OCI-LY1 (cell line): ENCODE results near the gene MID2.
"Not testable (repeated sequence)": the region's sequence is repeated elsewhere in the genome, so short reads cannot be mapped to it uniquely, and the experiment has no call there.

ENCODE experiments used
- H2AFZ ChIP-seq: fragments of 200-600 bp; sonication (generic), shearing (Covaris generic); 2 replicates; pipeline ENCODE4 v1.6.0; 2014; ENCODE audit warnings: antibody characterized with exemption, mild to moderate bottlenecking, low read length
- H3F3A ChIP-seq: fragments of 200-600 bp; sonication (generic), shearing (Covaris generic); 2 replicates; pipeline ENCODE4 v1.6.0; 2014; ENCODE audit warnings: mild to moderate bottlenecking, antibody characterized with exemption, low read length, moderate library complexity; ENCODE audit not compliant: insufficient read depth
- H3K27ac ChIP-seq: fragments of 200-600 bp; sonication (generic); 2 replicates; pipeline ENCODE4 v1.5.1; 2014; ENCODE audit warnings: low read length, mixed run types, mild to moderate bottlenecking, low read depth; ENCODE audit not compliant: poor library complexity, severe bottlenecking
- H3K27me3 ChIP-seq: fragments of 200-600 bp; sonication (generic); 2 replicates; pipeline ENCODE4 v1.6.0; 2014; ENCODE audit warnings: antibody characterized with exemption, mild to moderate bottlenecking, low read length, moderate library complexity; ENCODE audit not compliant: insufficient read depth
- H3K36me3 ChIP-seq: fragments of 200-600 bp; sonication (generic); 2 replicates; pipeline ENCODE4 v1.6.1; 2014; ENCODE audit warnings: mild to moderate bottlenecking, antibody characterized with exemption, low read length, moderate library complexity, mixed read lengths; ENCODE audit not compliant: insufficient read depth
- H3K4me1 ChIP-seq: fragments of 200-600 bp; sonication (generic); 2 replicates; pipeline ENCODE4 v1.5.1; 2014; ENCODE audit warnings: mild to moderate bottlenecking, low read length, moderate library complexity; ENCODE audit not compliant: insufficient read depth, severe bottlenecking
- H3K4me2 ChIP-seq: fragments of 200-600 bp; sonication (generic), shearing (Covaris generic); 2 replicates; pipeline ENCODE4 v1.6.1; 2014; ENCODE audit warnings: low read length
- H3K4me3 ChIP-seq: fragments of 200-600 bp; sonication (generic); 2 replicates; pipeline ENCODE4 v1.5.1; 2014; ENCODE audit warnings: low read length, low read depth, mild to moderate bottlenecking, mixed read lengths; ENCODE audit not compliant: poor library complexity, severe bottlenecking
- H3K79me2 ChIP-seq: fragments of 200-600 bp; shearing (Covaris generic); 2 replicates; pipeline ENCODE4 v1.6.1; 2016; ENCODE audit warnings: mixed run types, low read length, mixed read lengths; ENCODE audit not compliant: insufficient read depth
- H3K9ac ChIP-seq: fragments of 200-600 bp; sonication (generic), shearing (Covaris generic); 2 replicates; pipeline ENCODE4 v1.6.1; 2014; ENCODE audit warnings: mild to moderate bottlenecking, low read length, mixed read lengths
- H3K9me2 ChIP-seq: fragments of 200-600 bp; sonication (generic), shearing (Covaris generic); 2 replicates; pipeline ENCODE4 v1.6.1; 2014; ENCODE audit warnings: low read depth, mild to moderate bottlenecking, low read length, mixed read lengths
- H3K9me3 ChIP-seq: fragments of 200-600 bp; shearing (Covaris generic); 2 replicates; pipeline ENCODE4 v1.6.1; 2014; ENCODE audit warnings: low read length, mixed read lengths
- H4K20me1 ChIP-seq: fragments of 200-600 bp; sonication (generic), shearing (Covaris generic); 2 replicates; pipeline ENCODE4 v1.6.0; 2016; ENCODE audit warnings: mild to moderate bottlenecking, low read length; ENCODE audit not compliant: insufficient read depth
- EZH2 ChIP-seq: fragments of 200-600 bp; sonication (generic), shearing (Covaris generic); IDR thresholded peaks from 2 replicates; pipeline ENCODE4 v1.8.0; 2017; ENCODE audit warnings: borderline replicate concordance, mixed run types, mild to moderate bottlenecking, antibody characterized with exemption, low read length, moderate library complexity, mixed read lengths
- TF ChIP-seq, protein P1 (sequence below): fragments of 200-600 bp; sonication (generic), shearing (Covaris generic); IDR thresholded peaks from 2 replicates; pipeline ENCODE4 v1.5.1; 2017; ENCODE audit warnings: mild to moderate bottlenecking, antibody characterized with exemption, low read length, moderate library complexity, mixed read lengths

The MID2 gene

DNA sequence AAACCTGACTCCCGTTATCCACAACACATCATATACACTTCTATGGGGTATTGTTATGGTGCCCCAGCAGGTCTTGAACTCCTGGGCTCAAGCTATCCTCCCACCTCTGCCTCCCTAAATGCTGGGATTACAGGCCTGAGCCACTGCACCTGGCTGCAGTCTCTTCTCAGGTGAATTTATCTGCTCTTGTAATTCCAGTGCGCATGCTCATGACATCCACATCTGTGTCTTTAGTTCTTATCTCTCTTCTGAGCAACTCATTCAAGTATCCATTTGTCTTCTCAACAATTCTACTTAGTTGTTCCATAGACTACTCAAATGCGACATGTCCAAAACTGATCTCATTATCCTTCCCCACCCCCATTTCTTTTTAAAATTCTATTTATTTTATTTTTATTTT, 20.5 kb upstream of the MID2 start:
- no peak overlapping the region for H3K4me2 ChIP-seq
- TF ChIP-seq EZH2, result no peak
- TF ChIP-seq, protein P1, sequence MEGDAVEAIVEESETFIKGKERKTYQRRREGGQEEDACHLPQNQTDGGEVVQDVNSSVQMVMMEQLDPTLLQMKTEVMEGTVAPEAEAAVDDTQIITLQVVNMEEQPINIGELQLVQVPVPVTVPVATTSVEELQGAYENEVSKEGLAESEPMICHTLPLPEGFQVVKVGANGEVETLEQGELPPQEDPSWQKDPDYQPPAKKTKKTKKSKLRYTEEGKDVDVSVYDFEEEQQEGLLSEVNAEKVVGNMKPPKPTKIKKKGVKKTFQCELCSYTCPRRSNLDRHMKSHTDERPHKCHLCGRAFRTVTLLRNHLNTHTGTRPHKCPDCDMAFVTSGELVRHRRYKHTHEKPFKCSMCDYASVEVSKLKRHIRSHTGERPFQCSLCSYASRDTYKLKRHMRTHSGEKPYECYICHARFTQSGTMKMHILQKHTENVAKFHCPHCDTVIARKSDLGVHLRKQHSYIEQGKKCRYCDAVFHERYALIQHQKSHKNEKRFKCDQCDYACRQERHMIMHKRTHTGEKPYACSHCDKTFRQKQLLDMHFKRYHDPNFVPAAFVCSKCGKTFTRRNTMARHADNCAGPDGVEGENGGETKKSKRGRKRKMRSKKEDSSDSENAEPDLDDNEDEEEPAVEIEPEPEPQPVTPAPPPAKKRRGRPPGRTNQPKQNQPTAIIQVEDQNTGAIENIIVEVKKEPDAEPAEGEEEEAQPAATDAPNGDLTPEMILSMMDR, result no peak
- H3K9me3 ChIP-seq, result no peaks in the 10 kb centered on the region

DNA sequence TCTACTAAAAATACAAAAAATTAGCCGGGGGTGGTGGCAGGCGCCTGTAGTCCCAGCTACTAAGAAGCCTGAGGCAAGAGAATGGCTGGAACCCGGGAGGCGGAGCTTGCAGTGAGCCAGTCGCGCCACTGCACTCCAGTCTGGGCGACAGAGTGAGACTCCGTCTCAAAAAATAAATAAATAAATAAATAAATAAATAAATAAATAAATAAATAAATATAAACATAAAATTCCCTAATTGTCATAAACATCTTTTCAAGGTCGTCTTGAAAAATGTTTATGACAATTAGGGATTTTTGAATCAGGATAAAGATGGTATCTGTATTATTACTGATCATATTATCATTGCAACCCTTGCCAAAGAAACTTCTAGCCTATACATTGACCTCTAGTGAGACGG, 15.6 kb upstream of the MID2 start:
- H3K4me2 ChIP-seq, H3K4me1 ChIP-seq, H3K27me3 ChIP-seq, H2AFZ ChIP-seq, H3F3A ChIP-seq, H3K9ac ChIP-seq, H3K9me3 ChIP-seq, H3K79me2 ChIP-seq, H4K20me1 ChIP-seq, H3K27ac ChIP-seq, H3K36me3 ChIP-seq, H3K9me2 ChIP-seq, H3K4me3 ChIP-seq: not testable (repeated sequence)

More for the DNA sequence above, 20.5 kb upstream of the MID2 start:
- H3K4me1 ChIP-seq, result no peaks in the 10 kb centered on the region
- H4K20me1 ChIP-seq, result no peaks in the 10 kb centered on the region
- no peaks in the 10 kb centered on the region for H3K9me2 ChIP-seq
- H3K27ac ChIP-seq, result no peak overlapping the region
- no peaks in the 10 kb centered on the region for H3K27me3 ChIP-seq
- H3F3A ChIP-seq, result no peaks in the 10 kb centered on the region
- no peaks in the 10 kb centered on the region for H3K36me3 ChIP-seq
- no peak overlapping the region for H3K4me3 ChIP-seq
- H2AFZ ChIP-seq, result no peak overlapping the region
- no peak overlapping the region for H3K9ac ChIP-seq
- H3K79me2 ChIP-seq, result no peaks in the 10 kb centered on the region

DNA sequence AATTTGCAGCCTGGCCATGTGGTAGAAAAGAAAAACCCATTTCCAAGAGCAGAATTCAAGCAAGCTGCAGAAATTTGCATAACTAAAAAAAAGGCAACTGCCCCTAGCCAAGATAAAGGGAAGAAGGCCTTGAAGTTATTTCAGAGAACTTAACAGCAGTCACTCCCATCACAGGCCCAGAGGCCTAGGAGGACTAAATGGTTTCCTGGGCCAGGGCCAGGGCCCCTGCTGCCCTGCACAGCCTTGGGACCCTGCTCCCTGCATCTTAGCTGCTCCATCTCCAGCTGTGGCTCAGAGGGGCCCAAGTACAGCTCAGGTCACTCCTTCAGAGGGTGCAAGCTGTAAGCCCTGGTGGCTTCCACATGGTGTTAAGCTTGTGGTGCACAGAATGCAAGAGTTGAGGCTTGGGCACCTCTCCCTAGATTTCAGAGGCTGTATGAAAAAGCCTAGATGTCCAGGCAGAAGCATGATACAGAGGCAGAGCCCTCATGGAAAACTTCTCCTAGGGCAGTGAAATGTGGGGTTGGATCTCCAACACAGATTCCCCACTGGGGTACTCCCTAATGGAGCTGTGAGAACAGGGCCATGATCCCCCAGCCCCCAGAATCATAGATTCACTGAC, 6.7 kb upstream of the MID2 start:
- Histone ChIP-seq H3K79me2 (no peaks in the 10 kb centered on the region), H3K9me3 (no peaks in the 10 kb centered on the region), H3K27me3 (no peaks in the 10 kb centered on the region), H3K36me3 (no peaks in the 10 kb centered on the region), H2AFZ (no peak overlapping the region), H3K27ac (no peak overlapping the region), H4K20me1 (no peaks in the 10 kb centered on the region), H3K4me3 (no peak overlapping the region), H3F3A (no peaks in the 10 kb centered on the region), H3K4me2 (no peak overlapping the region), H3K9ac (no peak overlapping the region), H3K4me1 (no peaks in the 10 kb centered on the region), H3K9me2 (no peaks in the 10 kb centered on the region)
- TF ChIP-seq, protein P1, result no peak

DNA sequence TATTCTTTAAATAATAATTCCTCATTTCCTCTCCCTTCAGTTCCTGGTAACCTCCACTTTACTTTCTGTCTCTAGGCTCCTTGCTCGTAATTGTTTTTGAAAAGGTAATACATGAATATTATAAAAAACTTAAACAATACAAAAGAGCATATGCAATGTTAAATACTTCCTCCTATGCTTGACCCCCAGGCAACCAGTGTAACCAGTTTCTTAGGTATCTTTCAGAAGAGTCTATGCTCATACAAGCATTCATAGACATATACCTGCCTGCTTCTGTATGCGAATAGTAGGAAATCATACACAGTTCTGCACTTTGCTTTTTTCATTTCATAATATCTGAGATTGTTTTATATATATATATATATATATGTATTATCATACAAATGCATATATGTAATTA, 2.6 kb upstream of the MID2 start:
- no peaks in the 10 kb centered on the region for H4K20me1 ChIP-seq
- no peak overlapping the region for H2AFZ ChIP-seq
- H3F3A ChIP-seq, result no peaks in the 10 kb centered on the region
- no peaks in the 10 kb centered on the region for H3K9me3 ChIP-seq
- no peaks in the 10 kb centered on the region for H3K9me2 ChIP-seq
- H3K4me2 ChIP-seq, result no peak overlapping the region
- H3K9ac ChIP-seq, result no peak overlapping the region
- H3K4me1 ChIP-seq, result no peaks in the 10 kb centered on the region
- H3K36me3 ChIP-seq, result no peaks in the 10 kb centered on the region
- H3K27ac ChIP-seq, result no peak overlapping the region
- no peaks in the 10 kb centered on the region for H3K79me2 ChIP-seq
- no peaks in the 10 kb centered on the region for H3K27me3 ChIP-seq
- no peak for TF ChIP-seq EZH2
- TF ChIP-seq, protein P1, result no peak
- H3K4me3 ChIP-seq, result no peak overlapping the region
